ENCODE data around the gene IQCM.
A peak's percentile ranks its signal among the peaks of the same experiment; 100 is the strongest.
"Not testable (repeated sequence)": the region's sequence is repeated elsewhere in the genome, so short reads cannot be mapped to it uniquely, and the experiment has no call there.

Gene IQCM

DNA sequence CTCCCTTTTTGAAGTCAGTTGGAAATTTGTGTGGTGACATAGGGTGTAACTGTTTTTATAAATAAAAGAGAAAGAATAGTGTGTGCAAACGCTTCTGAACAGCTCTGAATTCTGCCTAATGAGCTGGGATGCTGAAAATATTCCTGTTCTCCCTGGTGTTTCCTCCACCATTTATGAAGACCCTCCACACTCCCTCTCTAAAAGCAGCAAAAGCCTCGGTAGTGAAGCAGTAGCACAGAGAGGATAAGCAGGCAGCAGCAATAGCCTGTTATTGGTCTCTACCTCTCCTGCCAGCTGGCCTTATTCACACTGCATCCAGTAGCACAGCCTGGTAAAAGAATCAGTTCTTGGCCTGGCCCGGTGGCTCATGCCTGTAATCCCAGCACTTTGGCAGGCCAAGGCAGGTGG lies 406.1 kb downstream of the IQCM start:
- no peak for DNase-seq

DNA sequence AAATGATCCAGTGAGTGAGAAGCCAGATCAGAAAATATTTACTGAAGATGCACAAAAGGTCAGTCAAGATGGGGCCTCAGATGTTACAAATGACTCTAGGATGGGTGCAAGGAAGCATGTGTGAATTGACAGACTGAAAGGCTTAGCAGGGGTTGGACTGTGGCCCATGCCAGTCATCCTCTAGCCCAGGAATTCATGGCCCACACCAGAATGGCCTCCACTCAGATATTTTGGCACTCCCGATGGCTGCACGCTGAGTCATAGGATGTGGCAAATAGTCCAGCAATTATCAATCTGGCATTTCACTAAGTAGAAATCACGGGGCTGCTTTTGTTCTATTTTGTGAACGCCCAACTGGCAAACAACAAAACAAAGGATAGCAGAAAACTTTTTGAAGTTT lies 406.5 kb downstream of the IQCM start:
- no peak for DNase-seq

GRCh38 chr4:149404143-149404542 lies 411.5 kb downstream of the IQCM start:
- no peak for DNase-seq

DNA sequence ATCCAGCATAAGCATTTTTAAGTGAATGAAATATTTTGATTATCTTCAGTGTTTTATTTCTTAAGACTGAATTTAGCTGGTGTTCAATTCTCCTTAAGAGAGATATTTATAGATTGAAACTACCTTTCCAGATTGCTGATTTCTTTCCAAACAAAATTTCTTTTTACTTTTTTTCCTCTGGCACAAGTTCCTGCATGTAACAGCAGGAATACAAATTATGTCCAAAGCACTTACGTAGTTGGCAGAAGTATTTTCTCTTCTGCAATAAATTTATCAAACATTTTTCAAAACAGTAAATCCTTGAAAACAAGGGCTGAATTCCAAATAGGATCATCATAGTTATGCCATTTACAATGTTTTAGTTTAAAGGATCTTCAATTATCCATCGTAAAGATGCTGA lies 412.6 kb downstream of the IQCM start:
- no peak for DNase-seq

DNA sequence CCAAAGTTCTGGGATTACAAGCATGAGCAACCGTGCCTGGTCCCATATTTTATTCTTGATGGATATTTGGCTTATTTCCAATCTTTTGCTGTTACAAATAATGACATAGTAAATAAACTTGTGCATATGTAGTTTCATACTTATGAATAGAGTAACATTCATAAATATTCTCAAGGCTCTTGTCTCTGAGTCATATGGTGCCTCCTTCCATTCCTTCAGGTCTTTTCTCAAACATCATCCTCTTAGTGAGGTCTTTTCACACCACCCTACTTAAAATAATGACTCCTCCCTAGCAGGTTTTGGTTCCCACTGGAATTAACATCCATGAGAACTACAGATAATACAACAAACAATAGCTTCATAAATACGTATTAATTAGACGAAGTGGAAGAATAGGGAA lies 416.6 kb downstream of the IQCM start:
- no peak for DNase-seq

DNA sequence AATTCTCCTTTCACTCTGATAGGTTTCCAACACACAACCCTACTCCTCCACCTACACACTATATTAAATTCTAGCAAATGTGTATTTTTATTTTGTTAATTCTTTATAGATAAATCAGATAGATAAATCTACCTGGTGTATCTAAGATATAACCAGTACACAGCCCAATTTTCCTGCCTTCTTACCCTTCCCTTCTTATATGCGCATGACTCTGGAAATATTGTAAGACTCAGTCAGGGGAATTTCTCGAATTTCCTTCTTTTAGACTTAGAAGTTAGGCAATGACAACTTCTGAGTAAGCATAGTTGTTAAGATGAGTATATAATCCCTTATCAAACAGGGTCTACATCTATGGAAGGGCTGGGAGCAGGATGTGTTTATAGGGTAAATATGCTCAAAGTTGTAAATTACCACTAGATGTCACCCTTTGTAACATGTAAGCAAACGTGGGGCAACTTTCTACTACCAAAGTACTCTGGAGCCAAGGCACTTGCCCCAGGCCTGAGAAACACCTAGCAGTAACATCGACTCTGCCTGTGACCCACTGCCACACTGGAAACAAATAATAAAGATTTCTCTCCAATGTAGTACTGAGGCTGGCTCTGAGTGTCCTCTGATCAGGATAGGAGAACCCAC lies 444.7 kb downstream of the IQCM start:
- DNase-seq = no peak

DNA sequence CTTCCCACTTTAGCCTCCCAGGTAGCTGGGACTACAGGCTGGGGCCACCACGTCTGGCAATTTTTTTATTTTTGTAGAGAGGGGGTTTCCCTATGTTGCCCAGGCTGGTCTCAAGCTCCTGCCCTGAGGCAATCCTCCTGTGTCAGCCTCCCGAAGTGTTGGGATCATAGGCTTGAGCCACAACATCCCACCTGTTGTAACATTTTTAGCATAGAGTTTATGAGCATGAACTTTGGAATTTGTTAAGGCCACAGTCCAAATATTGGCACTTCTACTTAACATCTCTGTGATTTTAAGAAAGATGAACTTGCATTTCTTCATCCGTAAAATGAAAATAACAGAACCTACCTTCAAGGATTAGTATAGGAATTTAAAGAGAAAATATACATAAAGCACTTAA lies 445.6 kb downstream of the IQCM start:
- no peak for DNase-seq

GRCh38 chr4:149353241-149353640 lies 462.4 kb downstream of the IQCM start:
- no peak for DNase-seq

DNA sequence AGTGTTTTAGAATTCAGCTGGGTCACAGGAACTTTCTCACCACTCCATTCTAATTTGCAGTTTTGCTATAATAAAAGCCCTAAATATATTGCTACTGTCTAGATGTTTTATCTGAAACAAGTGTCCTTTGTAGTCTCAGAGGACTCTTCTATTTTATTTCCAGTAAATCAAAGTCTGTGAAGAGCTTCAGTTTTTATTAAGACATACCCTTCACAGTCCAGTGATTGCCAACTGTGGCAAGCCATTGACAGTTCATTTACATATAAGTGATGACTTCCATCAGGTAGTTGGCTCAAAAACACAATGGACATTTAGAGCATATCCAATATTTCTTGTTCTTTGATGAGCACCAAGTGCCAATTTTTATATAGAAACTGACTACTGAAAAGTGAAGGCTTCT lies 466.1 kb downstream of the IQCM start:
- DNase-seq = peak in 1 of 2 experiments; percentile 3

DNA sequence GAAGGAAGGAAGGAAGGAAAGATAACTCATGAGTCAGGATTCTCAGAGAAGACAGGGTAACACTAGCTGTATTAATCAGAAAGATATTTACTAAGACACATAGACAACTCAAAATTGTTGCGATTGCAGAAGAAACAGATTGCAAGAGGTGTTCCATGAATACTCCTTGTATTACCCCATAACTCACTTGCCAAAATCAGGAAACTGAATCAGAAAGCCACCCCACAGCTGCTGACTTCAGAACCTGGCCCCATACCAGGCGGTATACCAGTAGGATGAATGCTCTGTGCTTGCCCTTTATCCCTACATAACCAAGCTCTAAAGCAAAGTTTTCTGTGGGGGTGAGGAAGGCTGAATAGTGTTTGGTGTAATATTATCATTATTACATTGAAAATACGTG lies 468.5 kb downstream of the IQCM start:
- no peak for DNase-seq

DNA sequence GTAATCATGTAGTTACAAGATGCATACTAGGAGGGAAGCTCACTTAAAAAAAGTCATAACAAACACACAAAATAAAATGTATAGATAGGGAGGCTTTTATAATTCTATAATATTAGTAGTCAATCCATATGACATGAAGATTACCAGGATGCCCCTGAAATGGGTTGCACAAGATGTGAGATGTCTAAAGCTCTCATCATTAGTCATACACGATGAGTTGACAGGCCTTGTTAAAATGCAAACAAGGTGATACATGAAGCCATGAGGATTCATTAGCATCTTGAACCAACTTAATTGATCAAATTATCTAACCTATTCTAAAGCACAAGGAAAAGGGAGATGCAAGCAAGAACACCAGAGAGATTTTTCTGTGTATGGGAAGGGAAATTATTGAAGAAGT lies 470.2 kb downstream of the IQCM start:
- no peak for DNase-seq

- no peak for DNase-seq
Observed at GRCh38 chr4:149344436-149344835, 471.2 kb downstream of the IQCM start.

DNA sequence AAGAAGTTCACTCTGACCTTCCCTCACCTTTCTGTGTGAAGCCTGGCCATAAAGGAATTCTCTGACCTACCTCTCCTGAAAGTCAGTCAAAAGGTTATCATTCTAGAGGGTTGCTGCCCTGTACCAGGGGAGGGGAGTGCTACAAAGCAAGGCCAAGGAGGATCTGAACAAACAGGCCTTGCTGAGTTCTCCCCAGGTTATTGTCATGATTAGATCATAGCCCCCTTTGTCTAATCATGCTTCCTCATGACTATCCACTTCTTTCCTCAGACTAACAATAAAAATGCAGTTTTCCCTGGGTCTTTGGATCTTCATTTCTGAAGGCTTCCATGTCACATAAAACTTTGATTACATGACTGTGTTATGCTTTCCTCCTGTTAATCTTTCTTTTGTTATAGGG lies 472.0 kb downstream of the IQCM start:
- DNase-seq = no peak

DNA sequence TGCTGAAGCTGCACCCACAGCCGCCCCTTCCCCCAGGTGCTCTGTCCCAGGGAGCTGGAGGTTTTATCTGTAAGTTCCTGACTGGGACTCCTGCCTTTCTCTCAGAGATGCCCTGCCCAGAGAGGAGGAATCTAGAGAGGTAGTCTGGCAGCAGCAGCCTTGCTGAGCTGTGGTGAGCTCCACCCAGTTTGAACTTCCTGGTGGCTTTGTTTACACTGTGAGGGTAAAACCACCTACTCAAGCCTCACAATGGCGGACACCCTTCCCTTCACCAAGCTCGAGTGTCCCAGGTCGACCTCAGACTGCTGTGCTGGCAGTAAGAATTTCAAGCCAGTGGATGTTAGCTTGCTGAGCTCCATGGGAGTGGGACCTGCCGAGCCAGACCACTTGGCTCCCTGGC lies 474.5 kb downstream of the IQCM start:
- not testable (repeated sequence) for DNase-seq

DNA sequence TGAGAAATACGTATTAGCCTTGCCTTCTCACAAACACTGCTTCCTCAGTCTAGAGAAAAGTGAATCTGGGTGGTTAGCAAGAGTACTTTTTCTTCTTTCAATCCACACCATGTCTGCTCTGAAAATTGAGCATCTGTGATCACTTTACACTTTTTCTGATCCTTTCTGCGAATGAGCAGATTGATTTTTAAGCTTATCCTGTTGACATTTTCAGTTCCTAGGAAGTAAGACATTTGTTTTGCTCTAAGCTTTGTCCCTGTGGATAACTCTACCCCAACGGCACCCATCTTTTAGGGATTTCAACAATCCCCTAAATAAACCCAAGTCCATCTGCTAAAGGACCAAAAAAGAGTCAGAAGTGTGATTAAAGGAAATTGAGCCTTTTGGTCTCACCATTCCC lies 487.5 kb downstream of the IQCM start:
- no peak for DNase-seq

- DNase-seq = no peak
Observed at GRCh38 chr4:149322203-149322602, 493.4 kb downstream of the IQCM start.

- no peak for DNase-seq
Observed at GRCh38 chr4:149321438-149321837, 494.2 kb downstream of the IQCM start.

- DNase-seq = no peak
Observed at GRCh38 chr4:149311076-149311475, 504.6 kb downstream of the IQCM start.

DNA sequence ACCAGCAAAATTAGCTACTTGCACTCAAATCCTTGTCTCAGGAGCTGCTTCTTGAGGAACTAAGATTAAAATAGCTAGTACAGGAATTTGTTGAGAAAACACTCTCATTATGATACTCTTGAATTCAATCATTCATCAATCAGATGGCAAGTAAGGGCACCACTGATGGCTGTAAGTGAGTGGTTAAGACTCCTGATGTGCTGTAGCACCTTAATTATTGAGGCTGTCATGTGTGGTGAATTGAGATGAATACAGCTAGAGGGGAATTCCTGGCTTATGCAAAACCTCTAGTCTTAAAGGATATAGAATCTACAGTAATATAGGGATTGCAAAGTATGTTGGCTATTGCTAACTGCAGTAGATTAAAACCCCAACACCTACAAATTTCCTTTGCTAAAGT lies 509.1 kb downstream of the IQCM start:
- DNase-seq = no peak
